ENCODE measurements around the gene EEF1AKMT1.

DNA sequence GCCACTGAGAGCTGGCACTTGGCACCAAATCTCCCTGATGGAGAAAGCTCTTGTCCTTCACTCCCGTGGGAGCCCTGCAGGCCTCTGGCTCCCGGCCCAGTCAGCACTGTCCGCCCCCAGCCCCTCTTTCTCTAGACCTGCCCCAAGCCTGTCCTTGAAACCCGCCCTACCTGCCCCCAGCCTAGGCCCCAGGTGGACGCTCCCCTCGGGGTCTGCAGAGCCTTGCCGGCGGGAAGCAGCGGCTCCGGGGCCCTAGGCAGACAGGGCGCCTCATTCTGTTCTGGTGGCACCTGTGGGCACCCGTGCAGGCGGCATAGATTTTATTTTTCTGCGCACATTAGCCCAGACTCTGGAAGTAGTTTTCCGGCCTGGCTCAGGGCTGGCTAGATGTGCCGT lies 52.7 kb downstream of the EEF1AKMT1 start:
- TF ChIP-seq SIN3A (IDR thresholded peaks at IDR 0.05; ENCODE audit: borderline replicate concordance, insufficient read depth, low read length) (no peak), TAF1 (IDR thresholded peaks at IDR 0.05; ENCODE audit: borderline replicate concordance, insufficient read depth, low read length) (no peak), POLR2AphosphoS5 (IDR thresholded peaks at IDR 0.05; ENCODE audit: low read depth, low read length) (no peak), FOXP2 (optimal IDR thresholded peaks at IDR 0.05; ENCODE audit: borderline replicate concordance, extremely low read depth, extremely low read length, insufficient read depth) (no peak)
- TF ChIP-seq, protein P1, sequence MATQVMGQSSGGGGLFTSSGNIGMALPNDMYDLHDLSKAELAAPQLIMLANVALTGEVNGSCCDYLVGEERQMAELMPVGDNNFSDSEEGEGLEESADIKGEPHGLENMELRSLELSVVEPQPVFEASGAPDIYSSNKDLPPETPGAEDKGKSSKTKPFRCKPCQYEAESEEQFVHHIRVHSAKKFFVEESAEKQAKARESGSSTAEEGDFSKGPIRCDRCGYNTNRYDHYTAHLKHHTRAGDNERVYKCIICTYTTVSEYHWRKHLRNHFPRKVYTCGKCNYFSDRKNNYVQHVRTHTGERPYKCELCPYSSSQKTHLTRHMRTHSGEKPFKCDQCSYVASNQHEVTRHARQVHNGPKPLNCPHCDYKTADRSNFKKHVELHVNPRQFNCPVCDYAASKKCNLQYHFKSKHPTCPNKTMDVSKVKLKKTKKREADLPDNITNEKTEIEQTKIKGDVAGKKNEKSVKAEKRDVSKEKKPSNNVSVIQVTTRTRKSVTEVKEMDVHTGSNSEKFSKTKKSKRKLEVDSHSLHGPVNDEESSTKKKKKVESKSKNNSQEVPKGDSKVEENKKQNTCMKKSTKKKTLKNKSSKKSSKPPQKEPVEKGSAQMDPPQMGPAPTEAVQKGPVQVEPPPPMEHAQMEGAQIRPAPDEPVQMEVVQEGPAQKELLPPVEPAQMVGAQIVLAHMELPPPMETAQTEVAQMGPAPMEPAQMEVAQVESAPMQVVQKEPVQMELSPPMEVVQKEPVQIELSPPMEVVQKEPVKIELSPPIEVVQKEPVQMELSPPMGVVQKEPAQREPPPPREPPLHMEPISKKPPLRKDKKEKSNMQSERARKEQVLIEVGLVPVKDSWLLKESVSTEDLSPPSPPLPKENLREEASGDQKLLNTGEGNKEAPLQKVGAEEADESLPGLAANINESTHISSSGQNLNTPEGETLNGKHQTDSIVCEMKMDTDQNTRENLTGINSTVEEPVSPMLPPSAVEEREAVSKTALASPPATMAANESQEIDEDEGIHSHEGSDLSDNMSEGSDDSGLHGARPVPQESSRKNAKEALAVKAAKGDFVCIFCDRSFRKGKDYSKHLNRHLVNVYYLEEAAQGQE (IDR thresholded peaks at IDR 0.05; ENCODE audit: insufficient read depth in 1 of 2, low read depth in 2 of 2, low read length in 2 of 2) = no peak
